Transverse colon (tissue), 3 donors: Measurements from ENCODE around the gene SCLY.

Source experiments
- CTCF ChIP-seq, 5 experiments: fragments of 200-600 bp in 3 of 5; fragments of 450-650 bp in 2 of 5; sonication (generic) in 3 of 5; IDR thresholded peaks; 1 replicate in 2 of 5; 2 replicates in 3 of 5; pipeline ENCODE4 v1.5.1; 2016 to 2017; ENCODE audit warnings: antibody characterized with exemption in 5 of 5, inconsistent platforms in 3 of 5, mild to moderate bottlenecking in 2 of 5, moderate library complexity in 1 of 5
- EP300 ChIP-seq: sonication (generic); formaldehyde crosslinking; IDR thresholded peaks from one replicate; pipeline ENCODE4 v1.6.1; 2017; ENCODE audit warnings: antibody characterized with exemption, low read depth
- POLR2A ChIP-seq: fragments of 450-650 bp; IDR thresholded peaks from one replicate; pipeline ENCODE4 v1.6.1; 2016; ENCODE audit warnings: antibody characterized with exemption, mild to moderate bottlenecking, moderate library complexity

GRCh38 chr2:238081561-238081960, 20.8 kb downstream of the SCLY start:
- TF ChIP-seq CTCF (IDR thresholded peaks at IDR 0.05) (no peak), POLR2A (no peak), EP300 (no peak)
